ENCODE data around the gene PRPF39.
A peak's percentile ranks its signal among the peaks of the same experiment; 100 is the strongest.

PRPF39 gene

GRCh38 chr14:45083976-45084722 lies at the start of gene PRPF39:
PRPF39 (plus strand) TSS chr14:45084116; CDS start chr14:45095240, 11,124 bp downstream.
- DNase-seq (ENCODE audit: low spot score) = peak; percentile 95
- TF ChIP-seq CTCF (conservative IDR thresholded peaks at IDR 0.05; ENCODE audit: low read depth) = no peak
- POLR2A ChIA-PET (ENCODE audit: low non-redundant PET) = no interaction called here
- CTCF ChIA-PET = no interaction called here
- H3K27ac ChIP-seq = peak within 1 kb of the TSS; percentile 88

- CTCF ChIA-PET = no interaction called here
- DNase-seq (ENCODE audit: low spot score) = no peak
- no peak for TF ChIP-seq CTCF (conservative IDR thresholded peaks at IDR 0.05; ENCODE audit: low read depth)
- no peak overlapping the region for H3K27ac ChIP-seq
- POLR2A ChIA-PET (ENCODE audit: low non-redundant PET) = no interaction called here
Observed at GRCh38 chr14:45034730-45035129, 49.2 kb upstream of the PRPF39 start.

- ChIA-PET CTCF (no interaction called here), POLR2A (ENCODE audit: low non-redundant PET) (no interaction called here)
- TF ChIP-seq CTCF (conservative IDR thresholded peaks at IDR 0.05; ENCODE audit: low read depth) = no peak
- no peak for DNase-seq (ENCODE audit: low spot score)
- H3K27ac ChIP-seq = no peak overlapping the region
Observed at GRCh38 chr14:45038256-45038655, 45.7 kb upstream of the PRPF39 start.

GRCh38 chr14:45038865-45039264 lies 45.1 kb upstream of the PRPF39 start:
- TF ChIP-seq CTCF (conservative IDR thresholded peaks at IDR 0.05; ENCODE audit: low read depth) = no peak
- H3K27ac ChIP-seq = no peak overlapping the region
- POLR2A ChIA-PET (ENCODE audit: low non-redundant PET) = no interaction called here
- no peak for DNase-seq (ENCODE audit: low spot score)
- CTCF ChIA-PET = no interaction called here

- TF ChIP-seq CTCF (conservative IDR thresholded peaks at IDR 0.05; ENCODE audit: low read depth) = no peak
- H3K27ac ChIP-seq = no peak overlapping the region
- ChIA-PET CTCF (no interaction called here), POLR2A (ENCODE audit: low non-redundant PET) (no interaction called here)
- no peak for DNase-seq (ENCODE audit: low spot score)
Observed at GRCh38 chr14:45039390-45039789, 44.5 kb upstream of the PRPF39 start.

- POLR2A ChIA-PET (ENCODE audit: low non-redundant PET) = no interaction called here
- CTCF ChIA-PET = interaction anchor here (0.6 kb wide), 2 partner anchors 70 to 976 kb away, joined by 3 to 5 read pairs; no protein-coding TSS in a partner anchor
- H3K27ac ChIP-seq = no peak overlapping the region
- no peak for DNase-seq (ENCODE audit: low spot score)
- TF ChIP-seq CTCF (conservative IDR thresholded peaks at IDR 0.05; ENCODE audit: low read depth) = no peak
Observed at GRCh38 chr14:45041641-45042040, 42.3 kb upstream of the PRPF39 start.
